OCI-LY7 (cell line): ENCODE measurements around the gene HCFC1.

Experiments
- CTCF ChIP-seq: fragments of 200-600 bp; sonication (generic); conservative IDR thresholded peaks from 2 replicates; pipeline ENCODE4 v1.5.1; 2014; ENCODE audit warnings: mild to moderate bottlenecking, antibody characterized with exemption, low read length, moderate library complexity, mixed read lengths
- EZH2phosphoT487 ChIP-seq: fragments of 200-600 bp; sonication (generic); IDR thresholded peaks from 2 replicates; pipeline ENCODE4 v1.6.1; 2018; ENCODE audit warnings: low read depth, borderline replicate concordance, mild to moderate bottlenecking, mixed run types, antibody characterized with exemption, low read length, moderate library complexity, mixed read lengths

- TF ChIP-seq CTCF (no peak), EZH2phosphoT487 (no peak)
Measured at GRCh38 chrX:153911798-153912197, 59.8 kb downstream of the HCFC1 start.
